Motor neuron (in vitro differentiated cells): Measurements from ENCODE around the gene RUNX2. TPM values are rescaled to one million over a fixed set of nuclear protein-coding genes. Genes with fewer than 3 reads are reported as not detected.

Experiments
- ATAC-seq, 8 experiments: fragments of 200-7000 bp; cut with Tn5 transposase; replicated peaks in 6 of 8; 2 replicates each; pipeline ENCODE4 v1.8.0; 2021; ENCODE audit warnings: mild to moderate bottlenecking in 8 of 8, moderate library complexity in 8 of 8
- H3K27ac ChIP-seq, 2 donors: fragments of 250-450 bp; sonication (Bioruptor Pico); 2 replicates each; pipeline ENCODE4 v1.9.0; 2021; ENCODE audit warnings: antibody characterized with exemption in 2 of 2, mild to moderate bottlenecking in 2 of 2, moderate library complexity in 1 of 2
- H3K4me1 ChIP-seq, 2 donors: fragments of 250-450 bp; sonication (Bioruptor Pico); replicated peaks in 1 of 2; 2 replicates each; pipeline ENCODE4 v1.6.1; 2021; ENCODE audit warnings: antibody characterized with exemption in 2 of 2, mild to moderate bottlenecking in 2 of 2, moderate library complexity in 1 of 2
- H3K4me3 ChIP-seq, 5 donors: fragments of 250-450 bp; sonication (Bioruptor Pico); 2 replicates each; pipeline ENCODE4 v1.9.0; 2021; ENCODE audit warnings: antibody characterized with exemption in 5 of 5, mild to moderate bottlenecking in 5 of 5, moderate library complexity in 4 of 5
- WGBS, 10 experiments: fragments of 450-650 bp; shearing (Covaris generic); methylation state at CpG; one replicate each; pipeline ENCODE4 v1.0.0; 2022; 5-methylcytosine and 5-hydroxymethylcytosine counted together
- in situ Hi-C, 9 experiments: fragments of 400-800 bp; cut with MboI; loops; one replicate each; pipeline ENCODE4 v1.15.0; 2021; ENCODE audit warnings: low sequenced_read_pairs in 9 of 9, low pct_unique_long_range_greater_than_20kb in 2 of 9; ENCODE audit not compliant: unreplicated experiment in 9 of 9
- total RNA-seq, 8 experiments: library from RNA; unstranded; fragments of 300-600 nt; gene quantifications; 2 replicates each; pipeline versions ENCODE4 v1.2.3 to v1.2.4, GENCODE V29; 2022

The RUNX2 gene
- total RNA-seq, 8 experiments from 2014 or later, result 0.46 to 7.8 (median 1.8) TPM

DNA sequence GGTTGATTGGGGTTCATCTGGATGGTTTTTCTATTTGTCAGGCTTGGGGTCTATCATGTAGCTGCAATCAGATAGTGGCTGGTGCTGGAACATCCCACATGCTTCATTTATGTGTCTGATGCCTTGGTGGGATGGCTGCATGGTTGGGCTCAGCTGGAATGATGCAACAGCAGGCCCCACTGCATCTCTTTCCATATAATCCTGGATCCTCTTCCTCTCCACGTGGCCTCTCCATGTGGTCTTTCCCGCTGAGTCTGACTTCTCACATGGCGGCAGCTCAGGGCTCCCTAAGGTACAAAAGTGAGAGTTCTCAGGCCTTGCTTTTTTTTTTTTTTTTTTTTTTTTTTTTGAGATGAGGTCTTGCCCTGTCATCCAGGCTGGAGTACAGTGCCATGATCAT, 114.6 kb downstream of the RUNX2 start:
- H3K27ac ChIP-seq, result no peak overlapping the region
- no peak overlapping the region for H3K4me3 ChIP-seq
- ATAC-seq, result no peak
- H3K4me1 ChIP-seq, result peaks cover 9 to 12% of the 10 kb centered on the region in 2 donors
- in situ Hi-C loops, result loop anchor here in 1 of 9 experiments (25.0 kb wide), 1 partner anchor 470 kb away; no protein-coding TSS in a partner anchor
- 67 to 100% (median 91%) methylated on average over 1 to 3 of the region's 3 CpGs; no CpG with 5 or more reads in 4 of the 10 experiments for WGBS, 10 experiments

DNA sequence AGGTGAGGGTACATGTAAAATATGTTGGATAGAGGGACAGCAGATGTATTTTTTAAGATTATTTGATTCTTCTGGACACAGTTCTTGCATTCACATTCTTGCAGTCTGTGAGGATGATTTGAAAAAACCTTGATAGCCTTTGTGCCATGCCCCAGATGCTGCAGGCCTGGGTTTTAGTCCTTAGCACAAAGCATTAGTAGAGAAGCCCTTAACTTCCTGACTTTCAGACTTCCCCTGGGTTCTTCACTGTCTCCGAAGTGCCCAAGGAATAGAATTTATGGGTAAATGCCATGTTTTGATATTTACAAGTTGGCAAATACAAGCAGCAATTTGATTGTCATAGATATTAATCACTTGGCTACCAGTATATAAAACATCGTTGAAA, 117.2 kb downstream of the RUNX2 start:
- Histone ChIP-seq H3K27ac (no peak overlapping the region), H3K4me3 (no peak overlapping the region), H3K4me1 (peaks cover 9 to 12% of the 10 kb centered on the region in 2 donors)
- WGBS, 10 experiments, result 0 to 71% (median 17%) methylated on average over 1 to 2 of the region's 2 CpGs; no CpG with 5 or more reads in 1 of the 10 experiments
- peak in 4 of 8 experiments; percentile 3 to 25 (median 16) for ATAC-seq
- in situ Hi-C loops, result loop anchor here in 1 of 9 experiments (25.0 kb wide), 1 partner anchor 467 kb away; no protein-coding TSS in a partner anchor

GRCh38 chr6:45445749-45446549, 117.8 kb downstream of the RUNX2 start:
- in situ Hi-C loops, result loop anchor here in 1 of 9 experiments (25.0 kb wide), 1 partner anchor 466 kb away; no protein-coding TSS in a partner anchor
- H3K4me1 ChIP-seq, result peaks cover 9 to 12% of the 10 kb centered on the region in 2 donors
- H3K4me3 ChIP-seq, result no peak overlapping the region
- H3K27ac ChIP-seq, result no peak overlapping the region
- 0 to 48% (median 19%) methylated on average over 1 to 6 of the region's 9 CpGs for WGBS, 10 experiments
- ATAC-seq, result peak; percentile 97 to 99 (median 99)

DNA sequence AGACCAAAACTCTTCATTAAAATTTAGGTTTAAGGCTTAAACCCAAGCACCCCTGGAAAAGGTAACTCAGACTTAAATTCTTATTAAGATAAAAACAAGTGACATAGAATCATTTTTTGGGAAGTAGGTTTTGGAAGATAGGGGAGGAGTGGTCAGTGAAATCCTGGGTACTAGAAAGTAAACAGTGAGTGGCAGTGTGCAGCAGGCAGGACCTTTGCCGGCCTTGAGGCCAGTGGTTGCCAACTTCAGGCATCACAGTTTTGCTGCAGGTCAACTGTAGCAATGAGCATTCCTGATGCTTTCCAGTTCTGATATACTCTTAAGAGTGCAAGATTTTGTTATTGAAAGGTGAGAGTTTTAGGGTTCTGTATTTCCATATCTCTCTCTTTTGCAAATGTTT, 118.9 kb downstream of the RUNX2 start:
- in situ Hi-C loops, result loop anchor here in 1 of 9 experiments (25.0 kb wide), 1 partner anchor 465 kb away; no protein-coding TSS in a partner anchor
- no peak overlapping the region for H3K4me3 ChIP-seq
- no peak for ATAC-seq

DNA sequence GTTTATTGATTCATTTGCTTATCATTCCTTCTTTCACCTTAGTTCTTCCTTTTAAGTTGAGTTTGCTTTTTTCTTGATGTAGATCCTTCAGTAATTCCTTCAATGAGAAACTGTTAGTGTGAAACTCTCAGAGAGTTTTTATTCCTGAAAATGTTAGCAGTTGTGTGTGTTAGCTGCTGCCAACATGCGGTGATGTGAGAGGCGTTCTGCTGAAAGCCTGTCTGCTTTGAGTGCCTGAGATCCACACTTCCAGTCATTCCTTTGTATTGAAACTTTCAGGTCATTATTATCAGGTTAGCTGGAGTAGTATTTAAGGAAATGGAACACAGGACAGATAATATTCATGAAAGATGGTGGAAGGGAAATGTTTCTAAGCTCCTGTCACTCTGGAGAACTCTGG, 119.6 kb downstream of the RUNX2 start:
- 66 to 100% (median 94%) methylated on average over 1 to 2 of the region's 2 CpGs for WGBS, 10 experiments
- ATAC-seq, result no peak
- Histone ChIP-seq H3K4me3 (no peak overlapping the region), H3K4me1 (peaks cover 9 to 12% of the 10 kb centered on the region in 2 donors), H3K27ac (no peak overlapping the region)
- in situ Hi-C loops, result loop anchor here in 1 of 9 experiments (25.0 kb wide), 1 partner anchor 465 kb away; no protein-coding TSS in a partner anchor

More for the DNA sequence above, 118.9 kb downstream of the RUNX2 start:
- peaks cover 9 to 12% of the 10 kb centered on the region in 2 donors for H3K4me1 ChIP-seq
- no peak overlapping the region for H3K27ac ChIP-seq
- WGBS, 10 experiments, result 93 to 100% (median 100%) methylated on average over 1 of the region's 1 CpG; no CpG with 5 or more reads in 7 of the 10 experiments

DNA sequence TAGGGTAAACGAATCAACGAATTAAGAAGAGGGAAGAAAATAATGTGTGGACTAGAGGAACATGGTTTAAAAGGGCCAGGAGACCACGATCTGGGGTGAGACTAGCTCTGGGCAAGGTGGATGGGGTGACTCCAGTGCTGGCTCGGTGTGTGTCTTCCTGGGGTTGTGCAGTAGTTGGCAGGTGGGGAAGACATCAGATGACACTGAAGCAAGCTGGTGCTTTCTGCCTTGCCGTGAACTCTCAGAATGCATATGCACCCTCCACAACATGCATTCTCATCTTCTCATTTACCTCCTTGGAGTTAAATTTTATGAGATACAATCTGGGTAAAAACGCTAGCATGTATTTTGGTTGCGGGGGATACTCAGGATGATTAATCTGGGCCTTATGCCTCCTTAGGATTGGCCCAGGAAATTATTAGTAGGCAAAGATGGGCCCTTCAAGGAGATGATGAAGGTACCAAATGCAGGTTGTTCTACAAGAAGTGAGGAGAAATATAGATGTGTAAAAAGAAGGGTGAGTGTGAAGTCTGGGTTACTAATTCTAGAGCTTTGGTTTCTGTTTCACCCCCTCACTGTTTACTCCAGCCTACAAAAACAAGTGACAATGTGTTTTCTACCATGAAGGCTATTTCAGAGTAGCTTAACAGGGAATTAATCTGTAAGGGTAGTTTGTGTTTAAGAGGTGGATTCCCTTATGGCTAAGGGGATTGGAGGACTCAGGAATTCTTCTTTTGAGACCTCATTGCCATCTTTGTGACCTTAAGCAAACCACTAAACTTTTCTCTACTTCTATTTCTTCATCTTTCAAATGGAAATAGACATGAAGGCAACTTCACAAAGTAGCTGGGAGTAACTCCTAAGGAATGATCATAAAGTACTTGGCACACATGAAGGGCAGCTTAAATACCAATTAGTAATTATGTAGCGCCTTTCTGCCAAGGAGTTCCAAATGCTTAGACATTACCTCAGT, 120.6 kb downstream of the RUNX2 start:
- peaks cover 9 to 12% of the 10 kb centered on the region in 2 donors for H3K4me1 ChIP-seq
- no peak overlapping the region for H3K4me3 ChIP-seq
- H3K27ac ChIP-seq, result no peak overlapping the region
- in situ Hi-C loops, result loop anchor here in 1 of 9 experiments (25.0 kb wide), 1 partner anchor 464 kb away; no protein-coding TSS in a partner anchor
- ATAC-seq, result no peak
- 80 to 100% (median 93%) methylated on average over 1 to 7 of the region's 8 CpGs for WGBS, 10 experiments

GRCh38 chr6:45450132-45450531, 122.0 kb downstream of the RUNX2 start:
- no peak overlapping the region for H3K4me3 ChIP-seq
- peaks cover 9 to 12% of the 10 kb centered on the region in 2 donors for H3K4me1 ChIP-seq
- no peak for ATAC-seq
- WGBS, 10 experiments, result 44 to 100% (median 80%) methylated on average over 1 to 4 of the region's 4 CpGs; no CpG with 5 or more reads in 2 of the 10 experiments
- no peak overlapping the region for H3K27ac ChIP-seq
- in situ Hi-C loops, result no loop called here

DNA sequence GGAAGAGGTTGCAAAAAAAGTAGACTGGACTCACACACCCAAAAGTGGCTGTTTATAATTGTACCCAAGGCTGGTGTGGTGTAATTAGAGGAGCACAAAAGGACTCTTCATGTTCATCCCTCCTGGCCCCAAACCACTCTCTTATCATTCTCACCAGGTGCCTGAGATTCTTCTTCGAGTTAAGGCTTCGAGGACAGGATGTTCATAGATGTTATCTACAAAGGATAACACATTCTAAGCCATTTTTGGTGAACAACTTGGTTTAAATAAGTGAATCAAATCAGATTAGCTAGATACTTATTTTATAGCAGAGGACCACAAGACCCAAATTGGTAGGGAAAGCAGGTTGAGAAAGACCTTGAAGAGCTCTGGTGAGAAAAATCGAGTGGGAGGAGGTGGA, 122.7 kb downstream of the RUNX2 start:
- ATAC-seq, result no peak
- 67 to 100% (median 90%) methylated on average over 1 to 3 of the region's 3 CpGs; no CpG with 5 or more reads in 4 of the 10 experiments for WGBS, 10 experiments
- H3K4me1 ChIP-seq, result peaks cover 4 to 6% of the 10 kb centered on the region in 2 donors
- no peak overlapping the region for H3K4me3 ChIP-seq
- H3K27ac ChIP-seq, result no peak overlapping the region
- in situ Hi-C loops, result no loop called here

DNA sequence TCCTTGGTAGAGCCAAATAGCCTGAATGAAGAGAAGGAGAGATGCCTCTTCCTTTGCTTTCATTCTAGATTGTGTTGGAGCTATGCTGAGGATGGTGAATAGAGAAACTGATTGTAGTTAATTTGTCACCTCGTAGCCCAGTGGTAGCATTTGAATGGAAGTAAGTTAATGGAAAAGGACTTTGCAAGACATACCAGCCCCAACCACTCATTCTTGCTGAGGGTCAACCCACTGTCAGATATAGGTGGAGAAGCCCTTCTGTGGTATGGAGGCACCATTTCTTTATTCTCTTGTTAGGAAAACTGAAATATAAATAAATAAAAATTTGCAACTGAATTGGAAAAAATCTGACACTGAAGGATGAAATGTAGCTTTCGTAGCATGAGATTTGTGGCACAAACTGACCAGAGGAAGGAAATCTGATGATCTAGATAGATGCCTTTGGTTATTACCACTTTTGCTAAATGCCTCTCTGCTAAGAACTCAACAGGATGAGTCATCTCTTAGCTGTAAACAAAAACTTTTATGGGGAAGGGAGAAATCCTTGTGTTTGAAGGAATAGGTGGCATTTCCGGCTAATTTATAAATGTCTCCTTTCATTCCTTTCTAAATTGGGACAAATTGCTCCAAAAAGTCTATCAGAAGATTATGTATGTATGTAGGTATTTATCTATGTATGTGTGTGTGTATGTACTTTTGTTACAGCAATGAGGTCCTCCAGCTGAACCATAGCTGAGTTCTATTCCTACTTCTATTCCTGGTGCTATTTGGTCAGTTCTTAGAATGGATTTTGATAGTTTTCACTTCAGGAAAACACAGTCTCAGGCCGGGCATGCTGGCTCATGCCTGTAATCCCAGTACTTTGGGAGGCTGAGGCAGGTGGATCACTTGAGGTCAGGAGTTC, 126.1 kb downstream of the RUNX2 start:
- H3K4me1 ChIP-seq, result no peaks in the 10 kb centered on the region
- in situ Hi-C loops, result no loop called here

GRCh38 chr6:45455408-45455807, 127.3 kb downstream of the RUNX2 start:
- no peak for ATAC-seq
- no peak overlapping the region for H3K4me3 ChIP-seq
- in situ Hi-C loops, result no loop called here
- no peaks in the 10 kb centered on the region for H3K4me1 ChIP-seq
- WGBS, 10 experiments, result 78 to 100% (median 85%) methylated on average over 1 to 6 of the region's 6 CpGs
- H3K27ac ChIP-seq, result no peak overlapping the region

More for the DNA sequence above, 126.1 kb downstream of the RUNX2 start:
- no peak overlapping the region for H3K4me3 ChIP-seq
- peak in 2 of 8 experiments; percentile 30 to 56 for ATAC-seq
- whole genome bisulfite sequencing, 10 experiments, result 60 to 100% (median 75%) methylated on average over 1 to 4 of the region's 4 CpGs
- H3K27ac ChIP-seq, result no peak overlapping the region

GRCh38 chr6:45457141-45457540, 129.0 kb downstream of the RUNX2 start:
- Histone ChIP-seq H3K27ac (no peak overlapping the region), H3K4me1 (no peaks in the 10 kb centered on the region), H3K4me3 (no peak overlapping the region)
- ATAC-seq, result no peak
- in situ Hi-C loops, result no loop called here

GRCh38 chr6:45458672-45459071, 130.5 kb downstream of the RUNX2 start:
- in situ Hi-C loops, result no loop called here
- WGBS, 10 experiments, result 25 to 100% (median 92%) methylated on average over 1 to 2 of the region's 2 CpGs; no CpG with 5 or more reads in 1 of the 10 experiments

More at GRCh38 chr6:45458672-45459071, 130.5 kb downstream of the RUNX2 start:
- no peak for ATAC-seq
- H3K4me1 ChIP-seq, result no peaks in the 10 kb centered on the region
- H3K4me3 ChIP-seq, result no peak overlapping the region
- no peak overlapping the region for H3K27ac ChIP-seq
